ENCODE results near the gene ATRNL1. TPM values are rescaled to one million over a fixed set of nuclear protein-coding genes. Genes with fewer than 3 reads are reported as not detected.

ATRNL1 gene
- total RNA-seq, 1 experiment from 2014 or later, result 28.7 TPM

DNA sequence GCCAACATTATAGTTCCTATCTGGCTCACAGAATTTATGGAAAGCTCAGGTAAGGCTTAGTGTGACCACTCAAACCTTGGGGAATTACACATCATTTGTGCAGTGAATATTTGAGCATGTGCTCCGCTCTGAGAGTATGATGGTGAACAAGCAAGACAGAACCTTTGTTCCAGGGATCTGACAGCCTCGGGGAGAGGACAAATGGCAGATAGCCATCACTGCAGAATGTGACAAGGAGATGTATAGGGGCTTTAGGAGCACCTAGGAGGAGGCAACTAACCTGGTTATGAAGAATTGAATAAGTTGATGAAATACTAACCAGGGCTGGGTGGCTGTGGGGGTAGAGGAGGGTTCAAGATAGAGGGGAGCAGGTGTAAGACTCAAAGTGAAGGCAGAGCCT, 889.4 kb downstream of the ATRNL1 start:
- no peak for ATAC-seq
- no peak for DNase-seq (ENCODE audit: low spot score)
- no peak overlapping the region for H3K4me3 Mint-ChIP-seq
- CTCF ChIA-PET, result no interaction called here
- no peaks in the 10 kb centered on the region; the same call in 1 of the 2 replicates for H3K27me3 Mint-ChIP-seq (ENCODE audit: low read depth)
- POLR2A ChIA-PET, result no interaction called here
- H3K4me1 Mint-ChIP-seq, result peaks cover 11% of the 10 kb centered on the region
- no peak overlapping the region for H3K27ac Mint-ChIP-seq
- no peak for TF ChIP-seq ZNF671 (CRISPR knock-in tag; IDR thresholded peaks at IDR 0.05)
- no peak for TF ChIP-seq NR2C2 (CRISPR knock-in tag; IDR thresholded peaks at IDR 0.05)
- TF ChIP-seq, protein P1, sequence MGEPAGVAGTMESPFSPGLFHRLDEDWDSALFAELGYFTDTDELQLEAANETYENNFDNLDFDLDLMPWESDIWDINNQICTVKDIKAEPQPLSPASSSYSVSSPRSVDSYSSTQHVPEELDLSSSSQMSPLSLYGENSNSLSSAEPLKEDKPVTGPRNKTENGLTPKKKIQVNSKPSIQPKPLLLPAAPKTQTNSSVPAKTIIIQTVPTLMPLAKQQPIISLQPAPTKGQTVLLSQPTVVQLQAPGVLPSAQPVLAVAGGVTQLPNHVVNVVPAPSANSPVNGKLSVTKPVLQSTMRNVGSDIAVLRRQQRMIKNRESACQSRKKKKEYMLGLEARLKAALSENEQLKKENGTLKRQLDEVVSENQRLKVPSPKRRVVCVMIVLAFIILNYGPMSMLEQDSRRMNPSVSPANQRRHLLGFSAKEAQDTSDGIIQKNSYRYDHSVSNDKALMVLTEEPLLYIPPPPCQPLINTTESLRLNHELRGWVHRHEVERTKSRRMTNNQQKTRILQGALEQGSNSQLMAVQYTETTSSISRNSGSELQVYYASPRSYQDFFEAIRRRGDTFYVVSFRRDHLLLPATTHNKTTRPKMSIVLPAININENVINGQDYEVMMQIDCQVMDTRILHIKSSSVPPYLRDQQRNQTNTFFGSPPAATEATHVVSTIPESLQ (CRISPR knock-in tag; IDR thresholded peaks at IDR 0.05), result no peak
- TF ChIP-seq MAX (CRISPR knock-in tag; IDR thresholded peaks at IDR 0.05), result no peak
- TF ChIP-seq, protein P2, sequence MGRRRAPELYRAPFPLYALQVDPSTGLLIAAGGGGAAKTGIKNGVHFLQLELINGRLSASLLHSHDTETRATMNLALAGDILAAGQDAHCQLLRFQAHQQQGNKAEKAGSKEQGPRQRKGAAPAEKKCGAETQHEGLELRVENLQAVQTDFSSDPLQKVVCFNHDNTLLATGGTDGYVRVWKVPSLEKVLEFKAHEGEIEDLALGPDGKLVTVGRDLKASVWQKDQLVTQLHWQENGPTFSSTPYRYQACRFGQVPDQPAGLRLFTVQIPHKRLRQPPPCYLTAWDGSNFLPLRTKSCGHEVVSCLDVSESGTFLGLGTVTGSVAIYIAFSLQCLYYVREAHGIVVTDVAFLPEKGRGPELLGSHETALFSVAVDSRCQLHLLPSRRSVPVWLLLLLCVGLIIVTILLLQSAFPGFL (CRISPR knock-in tag; IDR thresholded peaks at IDR 0.05; ENCODE audit: borderline replicate concordance), result no peak
- TF ChIP-seq ZNF423 (CRISPR knock-in tag; IDR thresholded peaks at IDR 0.05), result no peak
- TF ChIP-seq, protein P3, sequence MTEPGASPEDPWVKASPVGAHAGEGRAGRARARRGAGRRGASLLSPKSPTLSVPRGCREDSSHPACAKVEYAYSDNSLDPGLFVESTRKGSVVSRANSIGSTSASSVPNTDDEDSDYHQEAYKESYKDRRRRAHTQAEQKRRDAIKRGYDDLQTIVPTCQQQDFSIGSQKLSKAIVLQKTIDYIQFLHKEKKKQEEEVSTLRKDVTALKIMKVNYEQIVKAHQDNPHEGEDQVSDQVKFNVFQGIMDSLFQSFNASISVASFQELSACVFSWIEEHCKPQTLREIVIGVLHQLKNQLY (CRISPR knock-in tag; IDR thresholded peaks at IDR 0.05), result no peak
- no peak for TF ChIP-seq HMGA2 (CRISPR knock-in tag; IDR thresholded peaks at IDR 0.05)
- TF ChIP-seq ZNF425 (CRISPR knock-in tag; conservative IDR thresholded peaks at IDR 0.05), result no peak
- TF ChIP-seq GRHL2 (CRISPR knock-in tag; IDR thresholded peaks at IDR 0.05; ENCODE audit: insufficient replicate concordance, severe bottlenecking), result no peak
- no peak for TF ChIP-seq FOXJ3 (CRISPR knock-in tag; IDR thresholded peaks at IDR 0.05; ENCODE audit: borderline replicate concordance)
- TF ChIP-seq ERG (CRISPR knock-in tag; IDR thresholded peaks at IDR 0.05), result no peak
- no peak for TF ChIP-seq OVOL2 (CRISPR knock-in tag; IDR thresholded peaks at IDR 0.05; ENCODE audit: borderline replicate concordance)
- no peak for TF ChIP-seq ZNF416 (CRISPR knock-in tag; IDR thresholded peaks at IDR 0.05)
- TF ChIP-seq GABPB1 (CRISPR knock-in tag; IDR thresholded peaks at IDR 0.05), result no peak
- no peak for TF ChIP-seq ELF4 (CRISPR knock-in tag; IDR thresholded peaks at IDR 0.05; ENCODE audit: low read depth)
- TF ChIP-seq ZNF512 (CRISPR knock-in tag; IDR thresholded peaks at IDR 0.05; ENCODE audit: borderline replicate concordance), result no peak
- no peak for TF ChIP-seq E2F4 (CRISPR knock-in tag; IDR thresholded peaks at IDR 0.05; ENCODE audit: borderline replicate concordance, low read depth)
- TF ChIP-seq ZNF532 (CRISPR knock-in tag; IDR thresholded peaks at IDR 0.05; ENCODE audit: borderline replicate concordance), result no peak
- TF ChIP-seq KAT7 (CRISPR knock-in tag; IDR thresholded peaks at IDR 0.05; ENCODE audit: borderline replicate concordance), result no peak
- peaks cover 24% of the 10 kb centered on the region for H3K9me3 Mint-ChIP-seq
- peaks cover 9% of the 10 kb centered on the region for H3K36me3 Mint-ChIP-seq
